T1000 (cell line): ENCODE data around the gene PRRG1.
"Not testable (repeated sequence)": the region's sequence is repeated elsewhere in the genome, so short reads cannot be mapped to it uniquely, and the experiment has no call there.

ENCODE experiments used
- DNase-seq: peaks from one replicate; lab custom pipeline; 2025; ENCODE audit warnings: mixed read lengths; lab: John Stamatoyannopoulos, UW

Gene PRRG1

GRCh38 chrX:37378830-37379229, 29.7 kb downstream of the PRRG1 start:
- no peak for DNase-seq

GRCh38 chrX:37380256-37380655, 31.1 kb downstream of the PRRG1 start:
- no peak for DNase-seq

GRCh38 chrX:37380924-37381323, 31.8 kb downstream of the PRRG1 start:
- no peak for DNase-seq

GRCh38 chrX:37383313-37383712, 34.1 kb downstream of the PRRG1 start:
- no peak for DNase-seq

GRCh38 chrX:37388413-37388812, 39.2 kb downstream of the PRRG1 start:
- no peak for DNase-seq

- no peak for DNase-seq
These were observed 56.8 kb downstream of the PRRG1 start for GRCh38 chrX:37405956-37406355.

GRCh38 chrX:37407736-37408135, 58.6 kb downstream of the PRRG1 start:
- DNase-seq, result no peak

GRCh38 chrX:37409278-37409677, 60.1 kb downstream of the PRRG1 start:
- no peak for DNase-seq

GRCh38 chrX:37420185-37420584, 71.0 kb downstream of the PRRG1 start:
- no peak for DNase-seq

- DNase-seq, result no peak
These were observed 71.6 kb downstream of the PRRG1 start for GRCh38 chrX:37420756-37421155.

- no peak for DNase-seq
These were observed 74.9 kb downstream of the PRRG1 start for GRCh38 chrX:37424000-37424429.

- no peak for DNase-seq
These were observed 76.2 kb downstream of the PRRG1 start for GRCh38 chrX:37425370-37425769.

- not testable (repeated sequence) for DNase-seq
These were observed 79.8 kb downstream of the PRRG1 start for GRCh38 chrX:37428962-37429361.

GRCh38 chrX:37434362-37434761, 85.2 kb downstream of the PRRG1 start:
- DNase-seq, result no peak

GRCh38 chrX:37437160-37437559, 88.0 kb downstream of the PRRG1 start:
- DNase-seq, result no peak

- no peak for DNase-seq
These were observed 92.2 kb downstream of the PRRG1 start for GRCh38 chrX:37441377-37441776.

GRCh38 chrX:37445182-37445581, 96.0 kb downstream of the PRRG1 start:
- DNase-seq, result no peak

- no peak for DNase-seq
These were observed 104.7 kb downstream of the PRRG1 start for GRCh38 chrX:37453821-37454220.

- DNase-seq, result no peak
These were observed 105.5 kb downstream of the PRRG1 start for GRCh38 chrX:37454537-37455285.

- no peak for DNase-seq
These were observed 106.2 kb downstream of the PRRG1 start for GRCh38 chrX:37455381-37455780.

- DNase-seq, result not testable (repeated sequence)
These were observed 111.1 kb downstream of the PRRG1 start for GRCh38 chrX:37460285-37460684.

- DNase-seq, result no peak
These were observed 113.2 kb downstream of the PRRG1 start for GRCh38 chrX:37462346-37462745.

GRCh38 chrX:37468124-37468739, 119.1 kb downstream of the PRRG1 start:
- no peak for DNase-seq

- DNase-seq, result no peak
These were observed 121.5 kb downstream of the PRRG1 start for GRCh38 chrX:37470711-37471110.
